H9 (cell line): ENCODE results near the gene UGT1A6. TPM values are rescaled to one million over a fixed set of nuclear protein-coding genes. Genes with fewer than 3 reads are reported as not detected.
A peak's percentile ranks its signal among the peaks of the same experiment; 100 is the strongest.

ENCODE experiments used
- DNase-seq: peaks from one replicate; pipeline ENCODE4 v3.0.0-alpha.2; 2017
- H2AFZ ChIP-seq: one replicate; pipeline ENCODE4 v1.6.1; 2013; ENCODE audit warnings: mild to moderate bottlenecking, low read length, control low read depth, moderate library complexity
- H2AK5ac ChIP-seq: 2 replicates; pipeline ENCODE4 v1.6.1; 2013; ENCODE audit warnings: low read length, control low read depth, mixed read lengths; ENCODE audit not compliant: insufficient read length
- H2BK120ac ChIP-seq: one replicate; pipeline ENCODE4 v1.6.1; 2013; ENCODE audit warnings: low read depth, mild to moderate bottlenecking, low read length, control low read depth, inconsistent platforms; ENCODE audit not compliant: poor library complexity, severe bottlenecking
- H2BK12ac ChIP-seq: 2 replicates; pipeline ENCODE4 v1.6.1; 2013; ENCODE audit warnings: low read length, control low read depth, mixed read lengths, low read depth; ENCODE audit not compliant: insufficient read length
- H2BK15ac ChIP-seq: 2 replicates; pipeline ENCODE4 v1.6.1; 2013; ENCODE audit warnings: low read depth, low read length, control low read depth
- H2BK20ac ChIP-seq: one replicate; pipeline ENCODE4 v1.6.1; 2013; ENCODE audit warnings: low read depth, mild to moderate bottlenecking, low read length, control low read depth, inconsistent platforms; ENCODE audit not compliant: poor library complexity, severe bottlenecking
- H2BK5ac ChIP-seq: 2 replicates; pipeline ENCODE4 v1.6.1; 2013; ENCODE audit warnings: low read length, control low read depth, mixed read lengths; ENCODE audit not compliant: insufficient read length
- H3K14ac ChIP-seq: 2 replicates; pipeline ENCODE4 v1.6.1; 2013; ENCODE audit warnings: low read length, control low read depth; ENCODE audit not compliant: insufficient read depth
- H3K18ac ChIP-seq: 2 replicates; pipeline ENCODE4 v1.6.1; 2013; ENCODE audit warnings: low read depth, mild to moderate bottlenecking, mixed read lengths, low read length, control low read depth; ENCODE audit not compliant: insufficient read length
- H3K23ac ChIP-seq: 2 replicates; pipeline ENCODE4 v1.6.1; 2013; ENCODE audit warnings: low read length, control low read depth, mixed read lengths, low read depth; ENCODE audit not compliant: insufficient read length
- H3K23me2 ChIP-seq: 2 replicates; pipeline ENCODE4 v1.6.1; 2013; ENCODE audit warnings: low read depth, mild to moderate bottlenecking, mixed read lengths, low read length, control low read depth; ENCODE audit not compliant: insufficient read length, poor library complexity, severe bottlenecking
- H3K27ac ChIP-seq: 2 replicates; pipeline ENCODE4 v1.5.1; 2013; ENCODE audit warnings: low read length, control low read depth, mixed read lengths, low read depth; ENCODE audit not compliant: insufficient read length
- H3K27me3 ChIP-seq: 2 replicates; pipeline ENCODE4 v1.6.1; 2013; ENCODE audit warnings: low read length, control low read depth, inconsistent platforms; ENCODE audit not compliant: insufficient read depth
- H3K4ac ChIP-seq: 2 replicates; pipeline ENCODE4 v1.6.1; 2013; ENCODE audit warnings: low read depth, mild to moderate bottlenecking, control low read depth, inconsistent platforms, low read length, moderate library complexity
- H3K4me1 ChIP-seq: 2 replicates; pipeline ENCODE4 v1.6.1; 2013; ENCODE audit warnings: low read length, control low read depth, inconsistent platforms; ENCODE audit not compliant: insufficient read depth
- H3K4me2 ChIP-seq: 2 replicates; pipeline ENCODE4 v1.6.1; 2013; ENCODE audit warnings: low read length, control low read depth, mixed read lengths; ENCODE audit not compliant: insufficient read length, insufficient read depth
- H3K56ac ChIP-seq: 2 replicates; pipeline ENCODE4 v1.6.1; 2013; ENCODE audit warnings: low read depth, mild to moderate bottlenecking, mixed read lengths, low read length, control low read depth; ENCODE audit not compliant: insufficient read length
- H3K79me1 ChIP-seq: 2 replicates; pipeline ENCODE4 v1.6.1; 2013; ENCODE audit warnings: low read depth, mild to moderate bottlenecking, moderate library complexity, low read length, control low read depth, inconsistent platforms; ENCODE audit not compliant: insufficient read depth, poor library complexity, severe bottlenecking
- H3K79me2 ChIP-seq: 2 replicates; pipeline ENCODE4 v1.6.1; 2013; ENCODE audit warnings: low read length, control low read depth, inconsistent platforms; ENCODE audit not compliant: insufficient read depth
- H3K9ac ChIP-seq: 2 replicates; pipeline ENCODE4 v1.6.1; 2013; ENCODE audit warnings: low read length, control low read depth, mixed read lengths; ENCODE audit not compliant: insufficient read length; ENCODE audit errors: extremely low read depth
- H3K9me3 ChIP-seq: one replicate; pipeline ENCODE4 v1.6.1; 2013; ENCODE audit warnings: low read depth, low read length, inconsistent platforms; ENCODE audit not compliant: control insufficient read depth
- H3T11ph ChIP-seq: one replicate; pipeline ENCODE4 v1.6.1; 2013; ENCODE audit warnings: mild to moderate bottlenecking, low read length, control low read depth, inconsistent platforms
- H4K20me1 ChIP-seq: one replicate; pipeline ENCODE4 v1.6.1; 2013; ENCODE audit not compliant: control insufficient read depth, insufficient read length, insufficient read depth
- H4K5ac ChIP-seq: 2 replicates; pipeline ENCODE4 v1.6.1; 2013; ENCODE audit warnings: low read depth, mild to moderate bottlenecking, mixed read lengths, low read length, control low read depth; ENCODE audit not compliant: insufficient read length
- H4K8ac ChIP-seq: replicated peaks from 2 replicates; pipeline ENCODE4 v1.6.1; 2013; ENCODE audit warnings: low read length, control low read depth, mixed read lengths, low read depth; ENCODE audit not compliant: insufficient read length
- H4K91ac ChIP-seq: 2 replicates; pipeline ENCODE4 v1.6.1; 2013; ENCODE audit warnings: low read depth, mild to moderate bottlenecking, moderate library complexity, mixed read lengths, low read length, control low read depth; ENCODE audit not compliant: insufficient read length
- H3K27ac Mint-ChIP-seq, 3 experiments: 2 replicates in 2 of 3; 3 replicates in 1 of 3; pipeline ENCODE4 v1.8.0; 2020 to 2021; ENCODE audit warnings: mixed read lengths in 3 of 3, mild to moderate bottlenecking in 1 of 3, moderate library complexity in 1 of 3
- H3K27me3 Mint-ChIP-seq: 2 replicates; pipeline ENCODE4 v1.8.0; 2021; ENCODE audit warnings: low read depth, mild to moderate bottlenecking, moderate library complexity, mixed read lengths
- H3K36me3 Mint-ChIP-seq, 3 experiments: 2 replicates in 2 of 3; 3 replicates in 1 of 3; pipeline ENCODE4 v1.8.0; 2020 to 2021; ENCODE audit warnings: low read depth in 3 of 3, mixed read lengths in 3 of 3; ENCODE audit not compliant: insufficient read depth in 1 of 3
- H3K4me1 Mint-ChIP-seq, 2 experiments: 2 replicates each; pipeline ENCODE4 v1.8.0; 2020; ENCODE audit warnings: mixed read lengths in 2 of 2
- H3K4me3 Mint-ChIP-seq, 2 experiments: 2 replicates in 1 of 2; 3 replicates in 1 of 2; pipeline ENCODE4 v1.8.0; 2020 to 2021; ENCODE audit warnings: mild to moderate bottlenecking in 2 of 2, mixed read lengths in 2 of 2, moderate library complexity in 1 of 2
- H3K9me3 Mint-ChIP-seq, 2 experiments: 2 replicates in 1 of 2; 3 replicates in 1 of 2; pipeline ENCODE4 v1.8.0; 2020; ENCODE audit warnings: mild to moderate bottlenecking in 2 of 2, mixed read lengths in 2 of 2, moderate library complexity in 1 of 2
- CTCF ChIP-seq: fragments of 200-600 bp; sonication (generic); conservative IDR thresholded peaks from 3 replicates; pipeline ENCODE4 v1.8.0; 2021; ENCODE audit warnings: antibody characterized with exemption, mild to moderate bottlenecking
- WGBS: extraction: QIAGEN DNeasy Blood & Tissue Kit; methylation state at CpG from one replicate; pipeline ENCODE4 v1.1.7; 2013; ENCODE audit warnings: missing lambda C conversion rate, low lambda C conversion rate, mixed read lengths; ENCODE audit not compliant: insufficient read length; ENCODE audit errors: extremely low coverage; 5-methylcytosine and 5-hydroxymethylcytosine counted together
- total RNA-seq: library from RNA; stranded (reverse); gene quantifications from 2 replicates; pipeline ENCODE4 v1.2.1, GENCODE V29; 2021

The UGT1A6 gene
- total RNA-seq, 1 experiment from 2014 or later = not detected

- Histone ChIP-seq H2BK12ac (no peak overlapping the region), H3K79me2 (no peaks in the 10 kb centered on the region), H3K27me3 (no peaks in the 10 kb centered on the region), H2BK5ac (no peak overlapping the region), H3T11ph (no peak overlapping the region), H2BK15ac (no peak overlapping the region), H4K8ac (no peak overlapping the region), H3K23me2 (no peaks in the 10 kb centered on the region), H3K14ac (no peak overlapping the region), H2AK5ac (no peak overlapping the region), H3K4ac (no peak overlapping the region), H3K56ac (no peak overlapping the region), H4K20me1 (no peaks in the 10 kb centered on the region), H3K27ac (no peak overlapping the region), H2AFZ (no peak overlapping the region), H2BK20ac (no peak overlapping the region), H3K79me1 (no peaks in the 10 kb centered on the region), H3K4me2 (no peak overlapping the region), H3K9me3 (no peaks in the 10 kb centered on the region), H4K5ac (no peak overlapping the region), H2BK120ac (no peak overlapping the region), H3K4me1 (no peaks in the 10 kb centered on the region), H3K23ac (no peak overlapping the region), H3K9ac (no peak overlapping the region), H4K91ac (no peak overlapping the region), H3K18ac (no peak overlapping the region)
- peak; percentile 27 for DNase-seq
- no peak overlapping the region for H3K27ac Mint-ChIP-seq
- peak; percentile 31; the same call in 2 of the 3 replicates for TF ChIP-seq CTCF
- H3K4me1 Mint-ChIP-seq = no peaks in the 10 kb centered on the region
- no peak overlapping the region for H3K4me3 Mint-ChIP-seq
- H3K27me3 Mint-ChIP-seq = peaks cover 23% of the 10 kb centered on the region
- H3K36me3 Mint-ChIP-seq = no peaks in the 10 kb centered on the region
- WGBS = no CpG with 5 or more reads among the region's 12 CpGs
- peaks cover 5% of the 10 kb centered on the region in 2 experiments; a peak in 3 of 5 replicates for H3K9me3 Mint-ChIP-seq
These were observed 114.7 kb downstream of the UGT1A6 start for GRCh38 chr2:233807215-233807865.
